MG63 (cell line): ENCODE measurements around the gene RBMS3. TPM values are rescaled to one million over a fixed set of nuclear protein-coding genes. Genes with fewer than 3 reads are reported as not detected.
"Not testable (repeated sequence)": the region's sequence is repeated elsewhere in the genome, so short reads cannot be mapped to it uniquely, and the experiment has no call there.

ENCODE experiments used
- DNase-seq: peaks from one replicate; pipeline ENCODE4 v3.0.0-alpha.2; 2020
- H3K27me3 ChIP-seq: fragments of 250-450 bp; sonication (Bioruptor Pico); 2 replicates; pipeline ENCODE4 v1.5.1; 2020; ENCODE audit warnings: mild to moderate bottlenecking, moderate library complexity
- H3K36me3 ChIP-seq: fragments of 250-450 bp; sonication (Bioruptor Pico); 2 replicates; pipeline ENCODE4 v1.5.1; 2020; ENCODE audit warnings: mild to moderate bottlenecking, moderate library complexity
- H3K4me3 ChIP-seq: fragments of 250-450 bp; sonication (Bioruptor Pico); 2 replicates; pipeline ENCODE4 v1.5.1; 2020; ENCODE audit warnings: mild to moderate bottlenecking, moderate library complexity
- H3K9me3 ChIP-seq: fragments of 250-450 bp; sonication (Bioruptor Pico); 2 replicates; pipeline ENCODE4 v1.5.1; 2020; ENCODE audit warnings: mild to moderate bottlenecking, moderate library complexity
- total RNA-seq: library from RNA; depleted of rRNA; stranded (reverse); fragments of >200 nt; shearing (Covaris generic); gene quantifications from 2 replicates; pipeline ENCODE4 v1.2.3, GENCODE V29; 2014; ENCODE audit warnings: low replicate concordance

Gene RBMS3
- total RNA-seq, 1 experiment from 2014 or later, result 12.0 TPM

DNA sequence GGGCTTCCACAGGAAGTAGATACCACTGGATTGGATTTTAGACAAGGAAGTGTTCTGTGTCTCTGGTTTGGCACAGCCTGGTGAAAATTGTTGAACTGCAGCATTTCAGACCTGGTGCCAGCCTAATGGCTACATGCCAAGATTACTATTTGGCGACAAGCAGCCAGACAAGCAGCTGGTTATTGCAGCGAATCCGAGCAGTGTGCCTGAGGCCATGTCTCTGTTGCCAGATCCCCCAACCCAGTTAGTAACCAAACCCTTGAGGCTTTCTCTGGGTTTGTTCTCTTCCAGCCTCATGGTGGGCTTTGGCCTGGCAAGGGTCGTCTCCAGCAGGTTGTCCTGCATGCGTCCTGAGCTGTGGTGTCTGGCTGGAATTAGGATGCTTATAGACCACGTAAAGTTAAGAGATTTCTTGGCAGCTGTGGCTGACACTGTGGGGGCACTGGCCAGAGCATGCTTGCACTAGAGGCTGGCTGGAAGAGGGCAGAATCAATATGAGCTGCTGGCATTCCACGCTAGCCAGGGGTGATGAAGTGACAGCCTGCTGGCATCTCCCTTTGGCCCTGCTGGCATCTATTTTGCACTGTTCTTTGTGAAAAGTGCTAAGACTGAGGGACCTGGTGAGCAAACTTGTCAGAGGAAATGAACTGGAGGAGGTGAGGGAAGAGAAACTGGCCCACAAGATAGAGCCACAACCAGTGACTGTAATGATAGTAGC is 172.6 kb downstream of the RBMS3 start:
- DNase-seq, result peak; percentile 57
- no peaks in the 10 kb centered on the region for H3K36me3 ChIP-seq
- no peaks in the 10 kb centered on the region for H3K9me3 ChIP-seq
- H3K27me3 ChIP-seq, result no peaks in the 10 kb centered on the region
- no peak overlapping the region for H3K4me3 ChIP-seq

GRCh38 chr3:29454161-29454611 is 173.3 kb downstream of the RBMS3 start:
- no peak for DNase-seq
- Histone ChIP-seq H3K4me3 (no peak overlapping the region), H3K9me3 (no peaks in the 10 kb centered on the region), H3K36me3 (no peaks in the 10 kb centered on the region), H3K27me3 (no peaks in the 10 kb centered on the region)

DNA sequence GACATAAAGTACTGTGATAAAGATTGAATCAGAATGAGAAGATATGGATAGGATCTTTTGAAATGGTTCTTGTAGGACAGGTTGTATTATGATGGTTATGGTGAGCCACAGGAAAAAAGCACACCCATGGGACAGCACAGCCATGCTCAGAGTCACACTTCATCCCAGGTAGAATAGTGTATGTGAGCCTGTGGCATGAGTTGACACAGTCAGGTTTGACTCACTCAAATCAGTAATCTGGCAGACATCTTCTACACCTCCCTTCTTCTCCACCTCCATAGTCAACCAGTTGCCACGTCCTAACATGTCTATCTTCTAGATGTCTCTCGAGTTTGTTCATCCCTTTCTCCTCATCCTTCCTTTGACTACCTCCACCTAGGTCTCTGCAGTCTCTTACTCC is 176.0 kb downstream of the RBMS3 start:
- Histone ChIP-seq H3K36me3 (no peaks in the 10 kb centered on the region), H3K27me3 (no peaks in the 10 kb centered on the region), H3K4me3 (no peak overlapping the region), H3K9me3 (no peaks in the 10 kb centered on the region)
- no peak for DNase-seq

DNA sequence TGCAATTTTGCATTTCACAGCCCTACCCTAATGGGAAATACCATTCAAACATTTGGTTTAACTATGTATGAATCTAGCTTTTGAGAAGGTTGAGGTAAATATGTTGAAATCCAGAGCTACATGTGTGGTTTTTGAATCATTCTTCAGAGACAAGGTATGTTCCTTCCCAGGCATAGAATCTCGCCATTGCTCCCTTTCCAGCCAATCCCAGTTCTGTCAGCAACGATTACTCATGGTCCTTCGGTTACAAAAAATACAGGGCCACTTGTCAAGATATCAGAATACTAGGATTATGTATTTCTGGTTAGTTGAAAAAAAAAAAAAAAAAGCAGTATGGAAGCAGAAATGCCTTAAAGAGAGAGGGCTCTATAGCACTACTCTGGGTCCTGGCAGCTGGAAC is 182.4 kb downstream of the RBMS3 start:
- DNase-seq, result no peak
- H3K36me3 ChIP-seq, result no peaks in the 10 kb centered on the region
- no peaks in the 10 kb centered on the region for H3K27me3 ChIP-seq
- H3K9me3 ChIP-seq, result no peaks in the 10 kb centered on the region
- H3K4me3 ChIP-seq, result no peak overlapping the region

GRCh38 chr3:29465836-29466235 is 185.0 kb downstream of the RBMS3 start:
- Histone ChIP-seq H3K36me3 (no peaks in the 10 kb centered on the region), H3K27me3 (no peaks in the 10 kb centered on the region), H3K4me3 (no peak overlapping the region), H3K9me3 (no peaks in the 10 kb centered on the region)
- peak; percentile 20 for DNase-seq

DNA sequence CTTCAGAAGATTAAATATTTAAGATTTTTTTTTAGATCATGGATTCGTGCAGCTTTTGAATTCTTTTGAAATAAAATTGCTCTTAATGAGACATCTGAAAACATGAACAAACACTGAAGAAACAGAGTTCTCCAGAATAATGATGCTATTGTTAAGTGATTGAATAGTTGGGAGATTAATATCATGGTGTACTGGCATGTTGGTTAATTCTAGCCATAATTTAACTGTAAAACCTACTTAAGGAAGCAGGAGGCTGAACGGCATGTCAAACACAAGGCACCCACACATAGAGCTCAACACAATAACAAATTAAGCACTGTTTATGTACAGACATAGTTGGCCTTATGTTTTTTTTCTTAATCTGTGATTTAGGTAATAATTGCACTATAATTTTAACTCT is 185.6 kb downstream of the RBMS3 start:
- no peaks in the 10 kb centered on the region for H3K27me3 ChIP-seq
- DNase-seq, result no peak
- H3K36me3 ChIP-seq, result no peaks in the 10 kb centered on the region
- no peaks in the 10 kb centered on the region for H3K9me3 ChIP-seq
- no peak overlapping the region for H3K4me3 ChIP-seq

- Histone ChIP-seq H3K9me3 (no peaks in the 10 kb centered on the region), H3K27me3 (no peaks in the 10 kb centered on the region)
- DNase-seq, result no peak
Observed at GRCh38 chr3:29468187-29468586, 187.3 kb downstream of the RBMS3 start.

GRCh38 chr3:29473481-29474170 is 192.8 kb downstream of the RBMS3 start:
- not testable (repeated sequence) for H3K27me3 ChIP-seq, H3K4me3 ChIP-seq, H3K9me3 ChIP-seq, H3K36me3 ChIP-seq, DNase-seq

More at GRCh38 chr3:29468187-29468586, 187.3 kb downstream of the RBMS3 start:
- Histone ChIP-seq H3K4me3 (no peak overlapping the region), H3K36me3 (no peaks in the 10 kb centered on the region)

- Histone ChIP-seq H3K9me3 (no peaks in the 10 kb centered on the region), H3K4me3 (no peak overlapping the region), H3K36me3 (no peaks in the 10 kb centered on the region), H3K27me3 (no peaks in the 10 kb centered on the region)
- no peak for DNase-seq
Observed at GRCh38 chr3:29475305-29475840, 194.5 kb downstream of the RBMS3 start.

DNA sequence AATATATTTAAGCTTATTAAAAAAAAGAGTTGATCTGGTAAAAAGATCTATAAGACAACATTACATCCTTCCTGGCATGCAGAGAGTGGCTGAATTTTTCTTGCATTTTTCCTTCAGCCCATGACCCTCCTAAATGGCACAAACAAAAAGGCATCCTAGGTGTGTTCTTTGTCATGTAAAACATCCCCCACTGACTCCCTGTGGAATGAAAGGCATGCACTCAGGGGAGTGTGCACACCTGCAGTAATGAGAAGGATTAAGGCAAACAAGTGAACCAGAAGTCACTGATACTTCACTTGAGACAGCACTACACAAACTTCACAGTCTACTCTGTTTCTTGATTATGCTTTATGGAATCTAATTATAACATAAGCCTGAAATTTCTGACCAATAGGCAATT is 195.0 kb downstream of the RBMS3 start:
- Histone ChIP-seq H3K27me3 (no peaks in the 10 kb centered on the region), H3K4me3 (no peak overlapping the region), H3K36me3 (no peaks in the 10 kb centered on the region), H3K9me3 (no peaks in the 10 kb centered on the region)
- no peak for DNase-seq

DNA sequence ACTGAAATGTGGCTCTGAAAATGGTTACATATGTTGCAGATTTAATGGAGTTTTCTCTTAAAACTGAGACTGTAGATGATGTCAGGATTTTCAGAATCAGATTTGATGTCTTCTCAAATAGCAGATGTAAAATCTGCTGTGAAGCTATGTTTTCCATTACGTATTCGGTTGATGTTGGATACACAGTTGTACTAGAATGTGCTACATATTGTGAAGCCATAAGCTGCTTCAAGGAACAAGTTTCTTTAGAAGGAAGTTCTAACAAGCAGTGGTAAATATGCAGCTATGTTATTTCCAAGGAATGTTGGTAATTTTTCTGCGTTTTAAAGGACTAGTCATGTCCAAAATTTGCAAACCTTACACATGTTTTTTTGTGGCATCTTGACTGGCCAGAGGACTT is 197.7 kb downstream of the RBMS3 start:
- no peak for DNase-seq
- H3K27me3 ChIP-seq, result no peaks in the 10 kb centered on the region

DNA sequence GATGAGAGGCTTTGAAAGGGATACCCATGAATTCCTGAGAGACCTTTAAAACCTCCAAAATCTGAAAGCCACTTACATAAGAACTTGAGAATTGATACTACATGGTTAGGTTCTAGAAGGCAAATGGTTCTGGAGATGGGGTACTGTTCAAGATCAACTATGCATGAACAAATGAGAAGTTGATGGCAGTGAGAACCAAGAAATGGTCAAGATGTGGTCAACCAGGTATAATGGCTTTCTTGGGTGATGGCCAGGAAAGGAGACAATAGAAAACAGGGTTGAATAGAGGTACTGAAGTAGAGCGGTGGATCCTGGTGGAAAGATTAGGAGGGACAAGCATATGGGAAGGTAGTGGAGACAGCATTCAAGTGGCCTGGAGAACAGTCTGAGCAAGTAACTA is 200.4 kb downstream of the RBMS3 start:
- no peaks in the 10 kb centered on the region for H3K9me3 ChIP-seq
- DNase-seq, result no peak
- no peak overlapping the region for H3K4me3 ChIP-seq
- no peaks in the 10 kb centered on the region for H3K36me3 ChIP-seq
- H3K27me3 ChIP-seq, result no peaks in the 10 kb centered on the region

More for the DNA sequence above, 197.7 kb downstream of the RBMS3 start:
- Histone ChIP-seq H3K36me3 (no peaks in the 10 kb centered on the region), H3K9me3 (no peaks in the 10 kb centered on the region), H3K4me3 (no peak overlapping the region)

- Histone ChIP-seq H3K36me3 (no peaks in the 10 kb centered on the region), H3K27me3 (no peaks in the 10 kb centered on the region), H3K4me3 (no peak overlapping the region), H3K9me3 (no peaks in the 10 kb centered on the region)
- no peak for DNase-seq
Observed at GRCh38 chr3:29481969-29482767, 201.3 kb downstream of the RBMS3 start.

- Histone ChIP-seq H3K36me3 (no peaks in the 10 kb centered on the region; the same call in 1 of the 2 replicates), H3K27me3 (no peaks in the 10 kb centered on the region)
Observed at GRCh38 chr3:29484633-29485032, 203.8 kb downstream of the RBMS3 start.

GRCh38 chr3:29486096-29486495 is 205.2 kb downstream of the RBMS3 start:
- H3K9me3 ChIP-seq, result no peaks in the 10 kb centered on the region
- no peaks in the 10 kb centered on the region; the same call in 1 of the 2 replicates for H3K36me3 ChIP-seq
- DNase-seq, result no peak
- H3K4me3 ChIP-seq, result no peak overlapping the region
- H3K27me3 ChIP-seq, result no peaks in the 10 kb centered on the region

More at GRCh38 chr3:29484633-29485032, 203.8 kb downstream of the RBMS3 start:
- H3K9me3 ChIP-seq, result no peaks in the 10 kb centered on the region
- DNase-seq, result no peak
- H3K4me3 ChIP-seq, result no peak overlapping the region

DNA sequence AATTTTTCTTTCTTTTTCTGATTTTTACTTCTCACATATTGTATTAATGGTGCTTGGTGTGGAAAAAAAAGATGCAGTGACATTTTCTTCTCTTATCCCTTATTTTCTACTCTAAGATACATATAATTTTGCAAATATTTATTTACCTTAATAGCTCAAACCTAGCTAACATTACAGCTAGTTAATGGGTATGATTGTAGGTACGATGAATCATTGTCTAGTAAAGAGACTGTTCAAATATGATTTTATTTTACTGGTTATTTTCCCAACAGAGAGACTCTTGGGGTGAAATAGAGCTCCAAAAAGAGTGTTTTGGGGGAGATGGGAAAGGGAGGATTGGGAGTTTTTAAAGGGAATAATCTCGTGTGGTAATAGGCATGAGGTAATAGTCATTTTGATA is 206.0 kb downstream of the RBMS3 start:
- no peaks in the 10 kb centered on the region for H3K27me3 ChIP-seq
- no peak overlapping the region for H3K4me3 ChIP-seq
- H3K9me3 ChIP-seq, result no peaks in the 10 kb centered on the region
- DNase-seq, result no peak
- no peaks in the 10 kb centered on the region; the same call in 1 of the 2 replicates for H3K36me3 ChIP-seq

GRCh38 chr3:29488922-29489321 is 208.1 kb downstream of the RBMS3 start:
- Histone ChIP-seq H3K9me3 (no peaks in the 10 kb centered on the region), H3K4me3 (no peak overlapping the region), H3K36me3 (no peaks in the 10 kb centered on the region; the same call in 1 of the 2 replicates), H3K27me3 (no peaks in the 10 kb centered on the region)
- no peak for DNase-seq
